Astrocyte of the spinal cord (primary cell): Measurements from ENCODE around the gene TACC3.
A peak's percentile ranks its signal among the peaks of the same experiment; 100 is the strongest.

ENCODE experiments used
- DNase-seq: peaks from one replicate; pipeline ENCODE4 v3.0.0; 2011; ENCODE audit warnings: low read depth, low spot score
- H3K4me3 ChIP-seq: 2 replicates; pipeline ENCODE4 v1.5.1; 2011; ENCODE audit warnings: low read depth, mild to moderate bottlenecking, low read length, moderate library complexity
- in situ Hi-C: cut with HindIII; loops from 2 replicates; pipeline ENCODE4 v1.10.0; 2017; ENCODE audit warnings: low sequenced_read_pairs
- TF ChIP-seq, protein P1 (sequence below): IDR thresholded peaks from 2 replicates; pipeline ENCODE4 v1.5.1; 2012; ENCODE audit warnings: low read depth, mild to moderate bottlenecking, low read length, inconsistent platforms

TACC3 gene

DNA sequence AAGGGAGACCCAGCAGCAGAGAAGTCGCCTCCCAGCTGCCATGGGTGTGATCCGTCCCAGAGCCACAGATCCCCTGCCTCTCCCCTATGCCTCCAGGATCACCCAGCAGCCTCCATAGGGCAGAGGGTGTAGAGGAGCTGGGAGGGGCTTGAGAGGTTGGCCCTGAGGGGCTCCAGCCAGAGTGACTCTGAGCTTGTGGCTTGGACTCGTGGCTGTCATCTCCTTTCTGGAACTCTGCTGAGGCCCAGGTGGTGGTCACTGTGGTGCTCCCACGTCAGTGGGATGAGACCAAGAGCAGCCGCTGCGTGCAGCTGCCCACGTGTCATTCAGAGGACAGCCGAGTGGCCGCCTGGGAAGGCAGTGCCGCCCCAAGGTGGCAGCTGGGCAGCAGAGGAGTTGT lies 4.2 kb downstream of the TACC3 start:
- no peak for DNase-seq
- TF ChIP-seq, protein P1, sequence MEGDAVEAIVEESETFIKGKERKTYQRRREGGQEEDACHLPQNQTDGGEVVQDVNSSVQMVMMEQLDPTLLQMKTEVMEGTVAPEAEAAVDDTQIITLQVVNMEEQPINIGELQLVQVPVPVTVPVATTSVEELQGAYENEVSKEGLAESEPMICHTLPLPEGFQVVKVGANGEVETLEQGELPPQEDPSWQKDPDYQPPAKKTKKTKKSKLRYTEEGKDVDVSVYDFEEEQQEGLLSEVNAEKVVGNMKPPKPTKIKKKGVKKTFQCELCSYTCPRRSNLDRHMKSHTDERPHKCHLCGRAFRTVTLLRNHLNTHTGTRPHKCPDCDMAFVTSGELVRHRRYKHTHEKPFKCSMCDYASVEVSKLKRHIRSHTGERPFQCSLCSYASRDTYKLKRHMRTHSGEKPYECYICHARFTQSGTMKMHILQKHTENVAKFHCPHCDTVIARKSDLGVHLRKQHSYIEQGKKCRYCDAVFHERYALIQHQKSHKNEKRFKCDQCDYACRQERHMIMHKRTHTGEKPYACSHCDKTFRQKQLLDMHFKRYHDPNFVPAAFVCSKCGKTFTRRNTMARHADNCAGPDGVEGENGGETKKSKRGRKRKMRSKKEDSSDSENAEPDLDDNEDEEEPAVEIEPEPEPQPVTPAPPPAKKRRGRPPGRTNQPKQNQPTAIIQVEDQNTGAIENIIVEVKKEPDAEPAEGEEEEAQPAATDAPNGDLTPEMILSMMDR = no peak
- in situ Hi-C loops = no loop called here
- no peak overlapping the region for H3K4me3 ChIP-seq

DNA sequence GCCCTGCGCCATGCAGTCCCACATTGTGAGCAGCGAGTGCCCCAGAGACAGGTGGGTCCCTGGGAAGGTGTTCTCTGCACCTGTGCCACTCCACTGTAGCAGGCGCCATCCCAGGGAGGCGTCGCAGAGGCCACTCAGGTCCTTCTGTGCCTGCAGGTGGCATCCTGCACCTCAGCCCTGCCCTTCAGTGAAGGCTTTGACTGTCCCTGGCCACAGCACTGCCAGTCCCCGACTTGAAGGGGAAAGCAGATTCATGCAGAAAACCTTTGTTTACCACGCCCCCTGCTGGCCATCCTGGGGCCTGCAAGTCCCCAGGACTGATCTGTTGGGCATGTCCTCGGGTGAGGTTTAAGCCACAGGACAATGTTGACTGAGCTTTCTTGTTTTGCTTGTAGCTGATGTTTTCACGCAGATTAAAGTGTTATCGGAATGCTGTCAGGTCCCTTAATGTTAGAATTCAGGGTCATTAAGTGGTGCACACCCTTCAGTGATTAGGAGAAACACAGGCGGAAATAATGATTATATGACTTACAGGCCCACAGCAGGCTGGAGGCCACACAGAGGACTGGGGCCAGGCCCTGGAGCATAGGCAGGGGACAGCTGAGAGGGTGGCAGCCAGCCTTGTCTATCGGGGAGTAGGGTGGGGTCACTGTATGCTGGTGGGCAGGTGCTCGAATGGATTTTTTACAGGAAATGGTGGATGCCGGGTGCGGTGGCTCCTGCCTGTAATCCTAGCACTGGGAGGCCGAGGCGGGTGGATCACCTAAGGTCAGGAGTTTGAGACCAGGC lies 5.0 kb downstream of the TACC3 start:
- no peak overlapping the region for H3K4me3 ChIP-seq

DNA sequence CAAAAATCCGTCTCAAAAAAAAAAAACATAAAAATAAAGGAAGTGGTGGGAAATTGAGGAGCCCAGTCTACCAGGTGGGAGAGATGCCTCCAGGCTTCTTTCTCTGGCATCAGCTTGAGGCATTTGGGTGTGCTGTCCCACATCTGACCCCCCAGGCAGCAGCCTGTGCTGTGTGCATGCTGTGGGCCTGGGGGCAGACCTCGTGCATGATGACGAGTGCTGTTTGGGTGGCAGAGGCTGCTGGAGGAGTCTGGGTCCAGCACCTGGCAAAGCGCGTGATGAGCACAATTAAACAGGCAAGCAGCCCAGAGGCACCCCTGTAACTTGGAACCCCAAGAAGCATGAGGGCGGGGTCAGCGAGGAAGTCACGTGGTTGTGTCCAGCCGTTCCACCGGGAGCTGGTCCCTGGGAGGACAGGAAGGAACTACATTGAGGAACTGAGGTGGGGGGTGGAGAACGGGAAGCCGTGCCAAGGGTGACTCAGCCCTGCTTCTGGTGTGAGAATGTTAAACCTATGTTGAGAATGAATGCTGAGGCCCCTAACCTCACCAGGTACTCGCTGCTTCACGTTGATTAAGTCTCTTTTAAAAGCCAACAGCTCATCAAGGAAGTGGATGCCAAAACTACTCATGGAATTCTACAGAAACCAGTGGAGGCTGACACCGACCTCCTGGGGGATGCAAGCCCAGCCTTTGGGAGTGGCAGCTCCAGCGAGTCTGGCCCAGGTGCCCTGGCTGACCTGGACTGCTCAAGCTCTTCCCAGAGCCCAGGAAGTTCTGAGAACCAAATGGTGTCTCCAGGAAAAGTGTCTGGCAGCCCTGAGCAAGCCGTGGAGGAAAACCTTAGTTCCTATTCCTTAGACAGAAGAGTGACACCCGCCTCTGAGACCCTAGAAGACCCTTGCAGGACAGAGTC lies 6.1 kb downstream of the TACC3 start:
- TF ChIP-seq, protein P1 = no peak
- no peak overlapping the region for H3K4me3 ChIP-seq
- DNase-seq = peak; percentile 86
- in situ Hi-C loops = no loop called here

More for the DNA sequence above, 5.0 kb downstream of the TACC3 start:
- DNase-seq = peak; percentile 86
- in situ Hi-C loops = no loop called here
- TF ChIP-seq, protein P1 = peak; percentile 99

DNA sequence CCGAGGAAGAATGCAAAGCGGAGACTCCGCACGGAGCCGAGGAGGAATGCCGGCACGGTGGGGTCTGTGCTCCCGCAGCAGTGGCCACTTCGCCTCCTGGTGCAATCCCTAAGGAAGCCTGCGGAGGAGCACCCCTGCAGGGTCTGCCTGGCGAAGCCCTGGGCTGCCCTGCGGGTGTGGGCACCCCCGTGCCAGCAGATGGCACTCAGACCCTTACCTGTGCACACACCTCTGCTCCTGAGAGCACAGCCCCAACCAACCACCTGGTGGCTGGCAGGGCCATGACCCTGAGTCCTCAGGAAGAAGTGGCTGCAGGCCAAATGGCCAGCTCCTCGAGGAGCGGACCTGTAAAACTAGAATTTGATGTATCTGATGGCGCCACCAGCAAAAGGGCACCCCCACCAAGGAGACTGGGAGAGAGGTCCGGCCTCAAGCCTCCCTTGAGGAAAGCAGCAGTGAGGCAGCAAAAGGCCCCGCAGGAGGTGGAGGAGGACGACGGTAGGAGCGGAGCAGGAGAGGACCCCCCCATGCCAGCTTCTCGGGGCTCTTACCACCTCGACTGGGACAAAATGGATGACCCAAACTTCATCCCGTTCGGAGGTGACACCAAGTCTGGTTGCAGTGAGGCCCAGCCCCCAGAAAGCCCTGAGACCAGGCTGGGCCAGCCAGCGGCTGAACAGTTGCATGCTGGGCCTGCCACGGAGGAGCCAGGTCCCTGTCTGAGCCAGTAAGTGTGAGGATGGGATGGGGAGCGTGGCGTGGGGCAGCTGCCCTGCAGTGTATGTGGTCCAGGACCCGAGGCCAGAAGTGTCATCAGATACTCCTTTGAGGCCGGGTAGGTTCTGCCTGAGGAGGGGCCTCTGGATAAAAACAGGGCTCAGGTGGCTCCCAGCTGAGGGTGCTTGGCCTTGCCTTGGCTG lies 7.0 kb downstream of the TACC3 start:
- in situ Hi-C loops = no loop called here
- DNase-seq = no peak
- H3K4me3 ChIP-seq = no peak overlapping the region
- TF ChIP-seq, protein P1 = peak; percentile 18

DNA sequence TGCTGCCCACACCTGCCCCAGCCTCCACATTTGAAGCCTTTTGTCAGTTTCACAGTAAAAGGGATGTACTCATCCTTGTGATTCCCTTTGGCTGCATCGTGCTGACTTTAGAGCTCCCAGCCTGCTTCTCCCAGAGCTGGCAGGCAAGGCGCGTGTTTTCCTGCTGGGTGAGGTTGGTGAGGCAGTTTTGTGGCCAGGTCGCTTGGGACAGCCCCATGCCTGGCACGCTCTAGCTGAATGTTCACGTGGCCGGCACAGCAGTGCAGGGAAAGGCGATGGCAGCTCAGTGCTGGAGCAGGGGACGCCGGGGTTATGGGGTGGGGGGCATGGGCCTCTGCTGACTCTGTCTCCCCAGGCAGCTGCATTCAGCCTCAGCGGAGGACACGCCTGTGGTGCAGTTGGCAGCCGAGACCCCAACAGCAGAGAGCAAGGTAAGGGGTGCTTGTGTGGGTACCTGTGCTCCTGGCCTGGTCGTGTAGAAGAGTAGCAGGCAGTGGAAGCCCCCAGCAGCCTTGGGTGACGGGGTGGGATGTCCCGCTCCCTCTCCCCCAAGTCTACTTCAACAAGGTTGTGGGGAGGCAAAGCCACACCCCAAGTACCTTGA lies 9.3 kb downstream of the TACC3 start:
- in situ Hi-C loops = no loop called here
- H3K4me3 ChIP-seq = no peak overlapping the region

More for the DNA sequence above, 9.3 kb downstream of the TACC3 start:
- no peak for DNase-seq
- TF ChIP-seq, protein P1 = no peak
